ENCODE results near the gene NR6A1. TPM values are rescaled to one million over a fixed set of nuclear protein-coding genes. Genes with fewer than 3 reads are reported as not detected.

NR6A1 gene
- total RNA-seq, 1 experiment from 2014 or later, result 2.5 TPM

DNA sequence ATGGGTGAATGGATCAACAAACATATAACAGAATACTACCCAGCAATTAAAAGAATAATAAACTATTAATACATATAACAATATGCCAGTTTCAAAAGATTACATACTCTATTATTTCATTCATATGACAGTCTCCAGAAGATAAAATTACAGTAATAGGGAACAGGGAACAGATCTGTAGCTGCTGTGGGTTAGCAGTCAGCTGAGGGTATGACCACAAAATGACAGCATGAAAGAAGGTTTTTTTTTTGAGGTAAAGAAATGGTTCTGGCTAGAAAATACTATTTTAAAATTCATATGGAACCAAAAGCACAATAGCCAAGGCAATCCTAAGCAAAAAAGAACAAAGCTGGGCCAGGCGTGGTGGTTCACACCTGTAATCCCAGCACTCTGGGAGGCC is 190.9 kb downstream of the NR6A1 start:
- no peak for DNase-seq
- Histone ChIP-seq H3K27me3 (no peaks in the 10 kb centered on the region), H3K36me3 (no peaks in the 10 kb centered on the region), H3K4me3 (no peak overlapping the region), H3K9me3 (no peaks in the 10 kb centered on the region)

DNA sequence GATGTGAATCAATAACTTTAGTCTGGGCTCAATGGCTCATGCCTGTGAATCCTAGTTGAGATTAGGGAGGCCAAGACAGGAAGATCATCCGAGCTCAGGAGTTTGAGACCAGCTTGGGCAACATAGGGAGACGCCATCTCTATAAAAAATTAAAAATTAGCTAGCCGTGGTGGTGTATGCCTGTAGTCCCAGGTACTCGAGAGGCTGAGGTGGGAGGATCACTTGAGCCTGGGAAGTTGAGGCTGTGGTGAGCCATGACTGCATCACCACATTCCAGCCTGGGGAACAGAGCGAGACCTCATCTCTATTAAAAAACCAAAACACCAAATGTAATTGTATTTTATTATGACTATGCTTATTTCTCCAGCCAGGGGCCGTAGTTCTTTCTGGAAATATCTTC is 194.4 kb downstream of the NR6A1 start:
- DNase-seq, result no peak
- no peaks in the 10 kb centered on the region for H3K36me3 ChIP-seq
- H3K4me3 ChIP-seq, result no peak overlapping the region
- H3K27me3 ChIP-seq, result no peaks in the 10 kb centered on the region
- no peaks in the 10 kb centered on the region for H3K9me3 ChIP-seq

DNA sequence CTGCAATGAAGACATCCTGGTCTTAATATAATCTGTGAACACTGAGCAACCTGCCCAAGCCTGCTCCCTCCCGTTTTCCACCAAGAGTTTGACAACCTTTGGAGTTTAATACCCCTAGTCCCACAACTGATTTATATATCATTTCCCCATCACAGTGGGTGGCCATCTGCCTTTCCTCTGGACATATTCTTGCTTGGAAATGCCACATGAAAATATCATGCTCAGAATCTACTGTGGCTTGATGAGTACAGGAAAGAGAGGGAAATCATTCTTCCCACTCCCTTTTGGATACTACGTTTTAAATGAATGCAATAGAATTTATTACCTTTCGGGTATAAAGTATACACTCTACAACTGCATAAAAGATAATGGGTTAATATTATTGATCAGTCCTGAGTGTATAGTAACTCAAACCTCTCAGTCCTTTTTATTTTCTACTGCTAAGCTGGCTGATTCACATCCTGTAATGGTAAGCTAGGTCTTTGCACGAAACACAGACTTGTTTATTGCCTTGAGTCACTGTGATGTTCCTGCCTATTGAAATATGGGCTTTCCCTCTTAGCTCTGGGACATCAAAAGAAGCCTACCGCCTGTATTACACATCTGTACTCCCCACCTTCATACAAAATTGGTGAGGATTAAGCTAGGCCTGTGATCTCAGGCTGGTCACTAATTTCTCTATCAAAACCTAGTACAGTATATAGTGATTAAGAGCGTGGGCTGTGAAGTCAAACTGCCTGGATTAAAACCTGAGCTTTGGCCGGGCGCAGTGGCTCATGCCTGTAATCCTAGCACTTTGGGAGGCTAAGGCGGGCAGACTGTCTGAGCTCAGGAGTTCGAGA is 196.4 kb downstream of the NR6A1 start:
- Histone ChIP-seq H3K27me3 (no peaks in the 10 kb centered on the region), H3K4me3 (no peak overlapping the region), H3K9me3 (no peaks in the 10 kb centered on the region), H3K36me3 (no peaks in the 10 kb centered on the region)
- DNase-seq, result peak; percentile 50

GRCh38 chr9:124570942-124571666 is 200.0 kb downstream of the NR6A1 start:
- H3K27me3 ChIP-seq, result no peaks in the 10 kb centered on the region
- no peaks in the 10 kb centered on the region for H3K36me3 ChIP-seq
- no peak for DNase-seq
- H3K9me3 ChIP-seq, result no peaks in the 10 kb centered on the region
- H3K4me3 ChIP-seq, result no peak overlapping the region

DNA sequence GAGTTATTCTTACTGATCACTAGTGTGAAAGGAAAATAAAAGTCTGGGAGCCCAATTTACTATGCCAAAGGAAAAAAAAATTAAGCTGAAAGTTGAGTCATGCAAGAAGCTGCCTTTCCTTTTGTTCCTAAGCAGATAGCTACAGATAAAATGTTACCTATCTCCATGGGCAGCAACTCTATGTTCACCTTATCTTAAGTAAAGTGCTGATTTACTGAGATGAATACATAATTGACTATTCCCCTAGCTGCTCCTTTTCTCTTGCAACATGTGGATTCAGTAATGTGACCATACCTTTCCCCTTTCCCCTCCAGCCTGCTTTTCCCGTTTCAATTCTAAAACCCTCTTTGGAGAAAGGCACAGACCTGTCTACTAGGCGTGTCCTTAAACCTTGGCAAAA is 201.2 kb downstream of the NR6A1 start:
- no peak for DNase-seq
- Histone ChIP-seq H3K27me3 (no peaks in the 10 kb centered on the region), H3K9me3 (no peaks in the 10 kb centered on the region), H3K36me3 (no peaks in the 10 kb centered on the region), H3K4me3 (no peak overlapping the region)

DNA sequence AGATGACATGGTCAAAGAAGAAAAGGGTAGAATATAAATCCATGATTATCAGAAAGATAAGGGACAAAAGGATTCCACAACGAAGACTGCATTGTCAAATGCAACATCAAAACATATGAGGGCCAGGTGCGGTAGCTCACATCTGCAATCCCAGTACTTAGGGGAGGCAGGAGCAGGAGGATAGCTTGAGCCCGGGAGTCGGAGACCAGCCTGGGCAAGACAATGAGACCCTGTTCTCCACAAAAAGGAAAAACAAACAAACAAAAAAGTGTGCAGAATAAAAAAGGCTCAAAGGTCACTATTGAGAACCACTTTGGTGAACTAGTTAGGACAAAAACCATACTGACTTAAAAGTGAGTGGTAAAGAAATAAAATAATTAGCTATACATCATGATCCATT is 203.7 kb downstream of the NR6A1 start:
- DNase-seq, result no peak
- Histone ChIP-seq H3K36me3 (no peaks in the 10 kb centered on the region), H3K9me3 (no peaks in the 10 kb centered on the region), H3K27me3 (no peaks in the 10 kb centered on the region), H3K4me3 (no peak overlapping the region)

DNA sequence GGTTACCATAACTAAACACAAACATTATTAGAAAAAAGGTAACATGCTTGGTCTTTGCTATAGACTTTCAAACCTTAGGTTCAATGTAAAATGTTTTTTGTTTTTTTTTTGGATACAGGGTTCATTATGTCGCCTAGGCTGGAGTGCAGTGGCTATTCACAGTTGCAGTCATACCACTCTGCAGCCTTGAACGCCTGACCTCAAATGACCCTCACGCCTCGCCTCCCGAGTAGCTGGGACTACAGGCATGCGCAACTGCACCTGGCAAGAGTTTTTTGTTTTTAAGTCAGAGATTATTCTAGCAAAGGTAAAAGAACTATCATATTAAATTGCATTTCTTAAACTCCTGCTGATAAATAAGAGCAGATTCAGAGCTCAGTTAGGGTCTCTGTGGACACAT is 208.8 kb downstream of the NR6A1 start:
- Histone ChIP-seq H3K9me3 (no peaks in the 10 kb centered on the region), H3K27me3 (no peaks in the 10 kb centered on the region), H3K36me3 (no peaks in the 10 kb centered on the region), H3K4me3 (no peak overlapping the region)
- no peak for DNase-seq

DNA sequence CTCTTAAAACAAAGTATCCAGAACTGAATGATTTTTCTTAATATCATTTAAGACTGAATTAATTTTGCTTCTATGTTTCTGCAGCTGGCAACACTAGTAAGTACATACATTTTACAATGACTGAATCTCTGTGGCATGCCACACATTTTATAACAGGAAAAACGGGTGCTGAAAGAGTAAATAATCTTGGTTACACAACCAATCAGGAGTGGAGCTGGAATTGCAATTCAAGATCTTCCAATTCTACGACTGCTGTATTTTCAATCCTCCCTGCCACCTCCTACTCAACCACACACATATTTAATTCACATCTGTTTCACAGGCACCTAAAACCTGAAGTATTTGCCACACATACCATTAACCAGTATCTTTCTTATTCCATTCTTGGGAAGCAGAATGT is 211.2 kb downstream of the NR6A1 start:
- Histone ChIP-seq H3K4me3 (no peak overlapping the region), H3K27me3 (no peaks in the 10 kb centered on the region), H3K9me3 (no peaks in the 10 kb centered on the region), H3K36me3 (no peaks in the 10 kb centered on the region)
- DNase-seq, result no peak

DNA sequence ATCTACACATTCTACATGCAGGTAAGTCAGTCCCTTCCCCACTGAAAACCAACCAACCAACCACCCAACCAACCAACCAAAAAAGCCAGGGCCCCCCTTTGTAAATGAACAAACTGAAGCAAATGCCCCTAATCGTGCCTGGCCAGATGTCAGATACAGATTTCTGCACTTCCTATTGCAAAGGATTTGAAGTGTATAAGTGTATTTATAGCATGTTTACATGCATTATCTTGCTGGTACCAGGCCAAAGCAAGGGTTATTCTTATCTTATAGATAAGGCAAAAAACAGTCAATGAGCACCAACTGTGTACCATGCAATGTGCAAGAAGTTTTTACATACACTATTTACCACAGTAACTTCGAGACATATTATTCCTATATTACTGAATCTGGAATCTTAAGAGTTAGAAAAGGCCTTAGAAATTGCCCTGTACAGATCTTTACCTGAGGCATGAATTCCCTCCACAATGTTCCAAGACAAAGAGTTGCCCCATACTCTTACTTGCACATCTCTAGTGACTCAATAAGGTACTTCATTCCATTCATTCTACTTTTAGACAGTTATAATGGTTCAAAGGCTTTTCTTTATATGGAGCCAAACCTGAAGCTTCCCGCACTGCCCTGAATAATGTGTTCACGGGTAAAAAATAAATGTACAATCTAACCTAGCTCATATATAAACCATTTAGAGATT is 212.2 kb downstream of the NR6A1 start:
- Histone ChIP-seq H3K4me3 (no peak overlapping the region), H3K9me3 (no peaks in the 10 kb centered on the region), H3K36me3 (no peaks in the 10 kb centered on the region), H3K27me3 (no peaks in the 10 kb centered on the region)
- no peak for DNase-seq

DNA sequence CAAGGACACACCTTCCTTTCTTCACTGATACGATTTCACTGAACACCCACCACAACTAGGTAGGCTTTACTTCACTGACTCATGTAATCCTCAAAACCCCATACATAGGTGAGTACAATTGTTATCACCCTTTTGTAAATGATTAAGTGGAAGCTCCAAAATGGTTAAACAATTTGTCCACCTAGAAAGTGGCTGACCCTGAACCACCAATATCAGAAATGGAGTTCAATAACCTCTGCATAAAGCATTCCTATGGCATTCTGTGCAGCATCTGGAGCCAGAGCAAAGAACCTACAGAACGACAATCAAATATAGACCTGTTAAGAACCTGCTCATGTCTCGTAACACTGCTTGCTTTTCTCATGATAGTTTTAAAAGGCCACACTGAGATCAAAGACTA is 213.2 kb downstream of the NR6A1 start:
- DNase-seq, result no peak
- Histone ChIP-seq H3K36me3 (no peaks in the 10 kb centered on the region), H3K27me3 (no peaks in the 10 kb centered on the region), H3K9me3 (no peaks in the 10 kb centered on the region), H3K4me3 (no peak overlapping the region)

DNA sequence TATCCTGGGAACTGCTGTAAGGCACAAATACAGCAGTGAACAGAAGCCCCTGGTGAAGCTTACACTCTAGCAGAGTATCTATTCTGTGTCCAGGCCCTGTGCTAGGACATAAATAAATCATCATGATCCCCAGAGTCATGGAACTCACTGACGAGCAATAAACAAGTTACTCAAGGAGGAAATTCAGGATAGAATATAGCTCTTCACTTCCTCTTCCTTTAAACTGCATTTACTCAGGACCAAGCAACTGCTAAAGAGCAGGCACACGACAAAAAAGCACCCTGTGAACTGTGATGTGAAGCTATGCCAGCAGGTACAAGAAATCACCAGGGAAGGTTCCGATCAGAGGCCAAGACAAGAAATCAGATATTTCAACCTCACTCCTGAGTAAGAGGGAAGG is 216.1 kb downstream of the NR6A1 start:
- DNase-seq, result no peak
- Histone ChIP-seq H3K4me3 (no peak overlapping the region), H3K36me3 (no peaks in the 10 kb centered on the region), H3K9me3 (no peaks in the 10 kb centered on the region), H3K27me3 (no peaks in the 10 kb centered on the region)

DNA sequence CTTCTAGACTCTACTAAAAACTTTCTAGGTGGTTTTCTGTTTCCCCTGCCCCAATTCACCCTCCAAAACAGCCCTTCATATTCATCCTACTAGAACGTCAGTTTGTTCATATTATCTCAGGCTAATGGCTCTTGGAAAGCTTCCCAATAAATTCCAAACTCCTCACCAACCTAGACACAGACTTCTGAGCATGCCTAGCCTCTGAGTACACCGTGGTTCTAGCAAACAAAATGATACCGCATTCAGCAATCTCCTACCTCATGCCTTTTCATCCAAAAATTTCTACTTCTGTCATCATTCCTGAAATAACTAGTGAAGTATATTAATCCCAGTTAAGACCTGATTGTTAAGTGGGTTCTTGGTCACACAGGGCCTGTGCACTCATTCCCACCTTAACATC is 217.4 kb downstream of the NR6A1 start:
- no peak overlapping the region for H3K4me3 ChIP-seq
- peak; percentile 14 for DNase-seq
- no peaks in the 10 kb centered on the region for H3K36me3 ChIP-seq
- H3K9me3 ChIP-seq, result no peaks in the 10 kb centered on the region
- no peaks in the 10 kb centered on the region for H3K27me3 ChIP-seq

GRCh38 chr9:124552273-124552605 is 218.9 kb downstream of the NR6A1 start:
- Histone ChIP-seq H3K27me3 (no peaks in the 10 kb centered on the region), H3K36me3 (no peaks in the 10 kb centered on the region), H3K9me3 (no peaks in the 10 kb centered on the region), H3K4me3 (no peak overlapping the region)
- no peak for DNase-seq

- Histone ChIP-seq H3K4me3 (no peak overlapping the region), H3K27me3 (no peaks in the 10 kb centered on the region), H3K9me3 (no peaks in the 10 kb centered on the region), H3K36me3 (no peaks in the 10 kb centered on the region)
- peak; percentile 62 for DNase-seq
These were observed 219.4 kb downstream of the NR6A1 start for GRCh38 chr9:124551472-124552272.

DNA sequence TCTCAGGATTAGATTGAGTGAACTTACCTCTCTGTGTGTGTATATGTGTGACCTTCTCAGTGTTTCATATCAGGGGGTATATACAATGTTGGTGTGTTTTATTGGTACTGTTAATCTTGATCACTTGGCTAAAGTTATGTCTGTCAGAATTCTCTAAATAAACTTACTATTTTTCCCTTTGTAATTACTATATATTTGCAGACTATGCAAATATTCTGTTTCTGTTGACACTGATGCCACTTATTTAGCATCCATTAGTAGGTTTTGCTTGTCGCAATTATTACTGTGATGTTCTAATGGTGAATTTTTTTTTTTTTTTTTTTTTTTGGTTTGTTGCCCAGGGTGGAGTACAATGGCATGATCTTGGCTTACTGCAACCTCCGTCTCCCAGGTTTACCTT is 221.0 kb downstream of the NR6A1 start:
- DNase-seq, result no peak
- H3K4me3 ChIP-seq, result no peak overlapping the region
- no peaks in the 10 kb centered on the region for H3K36me3 ChIP-seq
- H3K27me3 ChIP-seq, result no peaks in the 10 kb centered on the region
- H3K9me3 ChIP-seq, result no peaks in the 10 kb centered on the region

DNA sequence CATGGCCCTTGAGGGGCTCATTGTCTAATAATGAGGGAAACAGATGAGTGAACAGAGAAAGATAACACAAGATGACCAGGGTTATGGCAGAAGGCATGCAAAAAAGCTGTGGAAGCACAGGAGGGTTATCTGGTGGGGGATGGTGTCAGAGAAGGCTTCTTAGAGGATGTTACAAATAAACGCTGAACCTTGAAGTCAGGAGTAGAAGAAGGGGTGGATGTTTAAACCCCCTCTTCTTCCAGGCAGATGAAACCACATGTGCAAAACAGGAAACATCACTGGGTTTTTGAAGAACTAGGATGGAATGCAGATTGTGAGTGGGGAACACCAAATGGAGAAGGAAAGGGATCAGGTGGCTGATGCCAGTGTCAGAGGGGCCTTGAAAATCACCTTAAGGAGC is 222.1 kb downstream of the NR6A1 start:
- H3K4me3 ChIP-seq, result no peak overlapping the region
- no peak for DNase-seq

GRCh38 chr9:124544535-124544934 is 226.6 kb downstream of the NR6A1 start:
- no peaks in the 10 kb centered on the region for H3K9me3 ChIP-seq
- no peak overlapping the region for H3K4me3 ChIP-seq
- no peaks in the 10 kb centered on the region for H3K36me3 ChIP-seq
- DNase-seq, result no peak
- H3K27me3 ChIP-seq, result no peaks in the 10 kb centered on the region

More for the DNA sequence above, 222.1 kb downstream of the NR6A1 start:
- no peaks in the 10 kb centered on the region for H3K36me3 ChIP-seq
- H3K9me3 ChIP-seq, result no peaks in the 10 kb centered on the region
- H3K27me3 ChIP-seq, result no peaks in the 10 kb centered on the region

Data from MG63 (cell line).